ENCODE measurements around the gene ZDHHC7. TPM values are rescaled to one million over a fixed set of nuclear protein-coding genes. Genes with fewer than 3 reads are reported as not detected.

ZDHHC7 gene
- total and polyA plus RNA-seq, 4 donors = 2.5 to 14.9 (median 12.1) TPM

GRCh38 chr16:85037721-85038120 is 26.4 kb upstream of the ZDHHC7 start:
- no peaks in the 10 kb centered on the region for H3K27me3 ChIP-seq (ENCODE audit: control insufficient read depth in 4 of 4, insufficient read depth in 4 of 4, low read length in 3 of 4)
- H3K36me3 ChIP-seq (ENCODE audit: control insufficient read depth in 4 of 4, insufficient read depth in 3 of 4, low read depth in 1 of 4, low read length in 3 of 4) = no peaks in the 10 kb centered on the region
- no peak overlapping the region for H3K4me3 ChIP-seq (ENCODE audit: low read depth in 1 of 3, low read length in 3 of 3)
- WGBS = 94% methylated on average over 5 of the region's 5 CpGs
- no peaks in the 10 kb centered on the region for H3K9me3 ChIP-seq (ENCODE audit: control insufficient read depth in 4 of 4, low read length in 3 of 4)
- no peak overlapping the region for H3K9ac ChIP-seq (ENCODE audit: low read depth in 1 of 2, low read length in 2 of 2)
- no peak for DNase-seq (ENCODE audit: low spot score)
- TF ChIP-seq, protein P1, sequence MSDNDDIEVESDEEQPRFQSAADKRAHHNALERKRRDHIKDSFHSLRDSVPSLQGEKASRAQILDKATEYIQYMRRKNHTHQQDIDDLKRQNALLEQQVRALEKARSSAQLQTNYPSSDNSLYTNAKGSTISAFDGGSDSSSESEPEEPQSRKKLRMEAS (IDR thresholded peaks at IDR 0.05) = no peak
- no peak for TF ChIP-seq FOXA2 (IDR thresholded peaks at IDR 0.05)
- no peak for TF ChIP-seq RXRA (IDR thresholded peaks at IDR 0.05)
- no peak for TF ChIP-seq JUND (IDR thresholded peaks at IDR 0.05)
- TF ChIP-seq, protein P2, sequence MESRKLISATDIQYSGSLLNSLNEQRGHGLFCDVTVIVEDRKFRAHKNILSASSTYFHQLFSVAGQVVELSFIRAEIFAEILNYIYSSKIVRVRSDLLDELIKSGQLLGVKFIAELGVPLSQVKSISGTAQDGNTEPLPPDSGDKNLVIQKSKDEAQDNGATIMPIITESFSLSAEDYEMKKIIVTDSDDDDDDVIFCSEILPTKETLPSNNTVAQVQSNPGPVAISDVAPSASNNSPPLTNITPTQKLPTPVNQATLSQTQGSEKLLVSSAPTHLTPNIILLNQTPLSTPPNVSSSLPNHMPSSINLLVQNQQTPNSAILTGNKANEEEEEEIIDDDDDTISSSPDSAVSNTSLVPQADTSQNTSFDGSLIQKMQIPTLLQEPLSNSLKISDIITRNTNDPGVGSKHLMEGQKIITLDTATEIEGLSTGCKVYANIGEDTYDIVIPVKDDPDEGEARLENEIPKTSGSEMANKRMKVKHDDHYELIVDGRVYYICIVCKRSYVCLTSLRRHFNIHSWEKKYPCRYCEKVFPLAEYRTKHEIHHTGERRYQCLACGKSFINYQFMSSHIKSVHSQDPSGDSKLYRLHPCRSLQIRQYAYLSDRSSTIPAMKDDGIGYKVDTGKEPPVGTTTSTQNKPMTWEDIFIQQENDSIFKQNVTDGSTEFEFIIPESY (IDR thresholded peaks at IDR 0.05) = no peak
- no peak for TF ChIP-seq TAF1 (conservative IDR thresholded peaks at IDR 0.05)
- TF ChIP-seq EGR1 (IDR thresholded peaks at IDR 0.05; ENCODE audit: low read depth in 2 of 2) = no peak
- no peak for TF ChIP-seq NR2F2 (IDR thresholded peaks at IDR 0.05)
- no peak for TF ChIP-seq ATF3 (IDR thresholded peaks at IDR 0.05)
- no peak for TF ChIP-seq YY1 (IDR thresholded peaks at IDR 0.05)
- TF ChIP-seq CTCF (IDR thresholded peaks at IDR 0.05; ENCODE audit: low read depth, low read length, missing input control) = no peak
- no peak for TF ChIP-seq RAD21 (IDR thresholded peaks at IDR 0.05)
- no peaks in the 10 kb centered on the region for H3K4me1 ChIP-seq (ENCODE audit: control insufficient read depth in 4 of 4, insufficient read depth in 4 of 4, low read length in 3 of 4)
- no peak overlapping the region for H3K27ac ChIP-seq (ENCODE audit: low read depth in 1 of 2, low read length in 2 of 2)

- Histone ChIP-seq H3K9ac (ENCODE audit: low read depth in 1 of 2, low read length in 2 of 2) (no peak overlapping the region), H3K27me3 (ENCODE audit: control insufficient read depth in 4 of 4, insufficient read depth in 4 of 4, low read length in 3 of 4) (no peaks in the 10 kb centered on the region), H3K4me3 (ENCODE audit: low read depth in 1 of 3, low read length in 3 of 3) (no peak overlapping the region), H3K36me3 (ENCODE audit: control insufficient read depth in 4 of 4, insufficient read depth in 3 of 4, low read depth in 1 of 4, low read length in 3 of 4) (no peaks in the 10 kb centered on the region), H3K9me3 (ENCODE audit: control insufficient read depth in 4 of 4, low read length in 3 of 4) (no peaks in the 10 kb centered on the region), H3K27ac (ENCODE audit: low read depth in 1 of 2, low read length in 2 of 2) (no peak overlapping the region), H3K4me1 (ENCODE audit: control insufficient read depth in 4 of 4, insufficient read depth in 4 of 4, low read length in 3 of 4) (no peaks in the 10 kb centered on the region)
- 93% methylated on average over 7 of the region's 7 CpGs for WGBS
- DNase-seq (ENCODE audit: low spot score) = no peak
- TF ChIP-seq SP1 (IDR thresholded peaks at IDR 0.05) (no peak), NR2F2 (IDR thresholded peaks at IDR 0.05) (no peak), HNF4G (IDR thresholded peaks at IDR 0.05) (no peak), HNF4A (conservative IDR thresholded peaks at IDR 0.05) (no peak), RXRA (IDR thresholded peaks at IDR 0.05) (no peak)
These were observed 25.7 kb upstream of the ZDHHC7 start for GRCh38 chr16:85037050-85037410.

All from liver (tissue), 9 donors.